HepG2 (cell line): ENCODE data around the gene DYTN. TPM values are rescaled to one million over a fixed set of nuclear protein-coding genes. Genes with fewer than 3 reads are reported as not detected.

Experiments used
- ATAC-seq: fragments of 200-7000 bp; cut with Tn5 transposase; 3 replicates; pipeline ENCODE4 v1.9.1; 2020; ENCODE audit warnings: mild to moderate bottlenecking, moderate library complexity
- BruUV-seq: library from RNA; stranded (reverse); fragments of 400-500 nt; replicated peaks from 2 replicates; lab custom pipeline; 2021; lab: Mats Ljungman, UMichigan
- CTCF ChIA-PET: fragments of 300-600 bp; formaldehyde crosslinking; extraction: SDS; loops from one replicate; lab custom pipeline; 2021; ENCODE audit warnings: low total read pairs, inconsistent platforms, low intra/inter-chr PET ratio; lab: Yijun Ruan, JAX
- POLR2A ChIA-PET: fragments of 350-600 bp; sonication (Branson Sonifier 250); formaldehyde crosslinking; loops from one replicate; lab custom pipeline; 2020; ENCODE audit warnings: antibody characterized with exemption, inconsistent platforms; lab: Yijun Ruan, JAX
- DNase-seq: peaks from one replicate; pipeline ENCODE4 v3.0.0-alpha.2; 2015; ENCODE audit warnings: low spot score
- FAIRE-seq: peaks from 3 replicates; lab custom pipeline; 2011; peaks lifted over from hg19 to GRCh38; lab: Jason Lieb, UNC
- H2AFZ ChIP-seq: one replicate; pipeline ENCODE4 v1.6.1; 2011; ENCODE audit warnings: low read length, inconsistent platforms
- H3K27ac ChIP-seq: fragments of 300-600 bp; 3 replicates; pipeline ENCODE4 v1.8.0; 2011; ENCODE audit warnings: mixed run types, mild to moderate bottlenecking, mixed read lengths, low read length, inconsistent platforms; ENCODE audit not compliant: insufficient read depth; ENCODE audit errors: extremely low read length
- H3K27me3 ChIP-seq, 2 experiments: fragments of 200-600 bp in 1 of 2; 2 replicates in 1 of 2; 3 replicates in 1 of 2; pipeline versions ENCODE4 v1.6.0 to v1.8.0; 2011; ENCODE audit warnings: low read length in 2 of 2, mild to moderate bottlenecking in 2 of 2, moderate library complexity in 2 of 2, inconsistent platforms in 1 of 2; ENCODE audit not compliant: insufficient read depth in 2 of 2, control insufficient read depth in 1 of 2
- H3K36me3 ChIP-seq, 2 experiments: fragments of 200-600 bp in 1 of 2; replicated peaks in 1 of 2; 2 replicates in 1 of 2; 3 replicates in 1 of 2; pipeline versions ENCODE4 v1.5.1 to v1.8.0; 2011; ENCODE audit warnings: low read length in 2 of 2, inconsistent platforms in 1 of 2; ENCODE audit not compliant: insufficient read depth in 2 of 2, control insufficient read depth in 1 of 2
- H3K4me1 ChIP-seq: 2 replicates; pipeline ENCODE4 v1.5.1; 2012; ENCODE audit warnings: low read length, inconsistent platforms; ENCODE audit not compliant: insufficient read depth
- H3K4me2 ChIP-seq: 2 replicates; pipeline ENCODE4 v1.6.0; 2011; ENCODE audit warnings: low read depth, low read length, inconsistent platforms
- H3K4me3 ChIP-seq, 3 experiments: fragments of 200-600 bp in 1 of 3; sonication (generic), shearing (Covaris generic) in 1 of 3; replicated peaks in 1 of 3; 2 replicates each; pipeline ENCODE4 v1.5.1; 2011 to 2016; ENCODE audit warnings: low read length in 3 of 3, inconsistent platforms in 2 of 3, low read depth in 2 of 3, mild to moderate bottlenecking in 2 of 3, control low read depth in 1 of 3, mixed read lengths in 1 of 3; ENCODE audit not compliant: insufficient read depth in 1 of 3
- H3K79me2 ChIP-seq: one replicate; pipeline ENCODE4 v1.6.1; 2011; ENCODE audit warnings: low read length, inconsistent platforms; ENCODE audit not compliant: insufficient read depth
- H3K9ac ChIP-seq: 2 replicates; pipeline ENCODE4 v1.6.0; 2011; ENCODE audit warnings: mild to moderate bottlenecking, low read depth, low read length, inconsistent platforms; ENCODE audit not compliant: insufficient read depth
- H3K9me3 ChIP-seq: 2 replicates; pipeline ENCODE4 v1.5.1; 2012; ENCODE audit warnings: mild to moderate bottlenecking, low read length
- H4K20me1 ChIP-seq: 2 replicates; pipeline ENCODE4 v1.6.0; 2011; ENCODE audit warnings: inconsistent platforms, mild to moderate bottlenecking, low read length, moderate library complexity; ENCODE audit not compliant: insufficient read depth
- CC2D1A ChIP-seq: sonication (generic); formaldehyde crosslinking; IDR thresholded peaks from 2 replicates; pipeline ENCODE4 v1.8.1; 2023; ENCODE audit warnings: mild to moderate bottlenecking, missing genetic modification reagents
- MAF1 ChIP-seq: sonication (generic); formaldehyde crosslinking; IDR thresholded peaks from 2 replicates; pipeline ENCODE4 v1.5.0; 2020; ENCODE audit warnings: missing genetic modification reagents, borderline replicate concordance
- MXD3 ChIP-seq: IDR thresholded peaks from 2 replicates; pipeline ENCODE4 v1.6.1; 2016; ENCODE audit warnings: mild to moderate bottlenecking, missing biosample characterization, missing genetic modification reagents
- NCOA5 ChIP-seq: sonication (generic); formaldehyde crosslinking; IDR thresholded peaks from 2 replicates; pipeline ENCODE4 v1.4.0; 2020; ENCODE audit warnings: missing genetic modification reagents
- NR1H2 ChIP-seq: sonication (generic); formaldehyde crosslinking; IDR thresholded peaks from 2 replicates; pipeline ENCODE4 v1.8.1; 2022; ENCODE audit warnings: low read depth, missing genetic modification reagents, borderline replicate concordance
- THAP9 ChIP-seq: sonication (generic); formaldehyde crosslinking; IDR thresholded peaks from 2 replicates; pipeline ENCODE4; 2020; ENCODE audit warnings: missing genetic modification reagents, mild to moderate bottlenecking, borderline replicate concordance
- ZEB1 ChIP-seq: IDR thresholded peaks from 2 replicates; pipeline ENCODE4 v1.6.1; 2012; ENCODE audit warnings: mild to moderate bottlenecking, low read depth, inconsistent platforms; ENCODE audit not compliant: insufficient replicate concordance
- ZFP1 ChIP-seq: IDR thresholded peaks from 2 replicates; pipeline ENCODE4 v1.6.1; 2016
- ZNF205 ChIP-seq: IDR thresholded peaks from 2 replicates; pipeline ENCODE4 v1.6.1; 2018; ENCODE audit warnings: missing biosample characterization, missing genetic modification reagents
- ZNF530 ChIP-seq: sonication (generic); formaldehyde crosslinking; IDR thresholded peaks from 2 replicates; pipeline ENCODE4 v1.5.0; 2020; ENCODE audit warnings: low read depth, mild to moderate bottlenecking, missing genetic modification reagents
- ZNF660 ChIP-seq: sonication (generic); formaldehyde crosslinking; IDR thresholded peaks from 2 replicates; pipeline ENCODE4 v1.5.1; 2020; ENCODE audit warnings: mild to moderate bottlenecking, low read depth, missing genetic modification reagents, borderline replicate concordance
- WGBS: methylation state at CpG from one replicate; pipeline ENCODE4 v1.1.6; 2017; ENCODE audit warnings: low lambda C conversion rate; 5-methylcytosine and 5-hydroxymethylcytosine counted together
- in situ Hi-C: cut with HindIII; loops from 2 replicates; pipeline ENCODE4 v1.10.0; 2017; ENCODE audit warnings: low pct_unique_long_range_greater_than_20kb; ENCODE audit not compliant: extremely low pct_ligation_motif_present
- intact Hi-C: fragments of 100-400 bp; cut with micrococcal nuclease; formaldehyde crosslinking; loops from one replicate; pipeline ENCODE4 v1.10.0; 2022; ENCODE audit not compliant: unreplicated experiment
- polyA plus RNA-seq, 8 experiments: library from polyadenylated mRNA; depleted of rRNA in 3 of 8; stranded (reverse) in 7 of 8; unstranded in 1 of 8; fragments of >200 nt; fragmentation: Illumina TruSeq in 4 of 8; extraction: Trizol in 4 of 8; gene quantifications; 2 replicates each; pipeline versions ENCODE4 v1.2.1 to v1.2.3, GENCODE V29; 2011 to 2016; ENCODE audit warnings: low read depth in 4 of 8, missing spikeins in 1 of 8, mixed read lengths in 1 of 8; ENCODE audit not compliant: insufficient read depth in 1 of 8
- total RNA-seq, 5 experiments: library from RNA; depleted of rRNA; stranded (reverse); fragments of >200 nt; fragmentation: Illumina TruSeq; extraction: Trizol; gene quantifications; 2 replicates each; pipeline ENCODE4 v1.2.3, GENCODE V29; 2016; ENCODE audit warnings: low read depth in 1 of 5

Gene DYTN
- total and polyA plus RNA-seq, 2 of the 13 experiments (the other 11 are each of a cell fraction or from before 2014, with no cell fraction given), result not detected

GRCh38 chr2:206698811-206699210, 19.4 kb downstream of the DYTN start:
- ChIA-PET POLR2A (no interaction called here), CTCF (no interaction called here)
- TF ChIP-seq NCOA5 (CRISPR knock-in tag) (no peak), ZNF660 (CRISPR knock-in tag) (no peak), ZFP1 (CRISPR knock-in tag) (no peak), NR1H2 (CRISPR knock-in tag) (no peak), MXD3 (CRISPR knock-in tag) (no peak), THAP9 (CRISPR knock-in tag) (no peak), MAF1 (CRISPR knock-in tag) (no peak), CC2D1A (CRISPR knock-in tag) (no peak), ZNF530 (no peak), ZNF205 (no peak), ZEB1 (no peak)
- Histone ChIP-seq H3K4me1 (no peaks in the 10 kb centered on the region), H3K79me2 (no peaks in the 10 kb centered on the region), H4K20me1 (no peaks in the 10 kb centered on the region), H3K4me2 (no peak overlapping the region), H3K27ac (no peak overlapping the region), H3K9ac (no peak overlapping the region), H2AFZ (no peak overlapping the region), H3K9me3 (no peaks in the 10 kb centered on the region), H3K4me3 (no peak overlapping the region), H3K27me3 (peaks cover 0 to 13% of the 10 kb centered on the region in 2 experiments; a peak in 1 of 5 replicates), H3K36me3 (no peaks in the 10 kb centered on the region)
- no TSS peak for BruUV-seq
- WGBS, result 15% methylated on average over 3 of the region's 3 CpGs
- DNase-seq (no peak), FAIRE-seq (no peak), ATAC-seq (no peak)
- intact Hi-C loops (no loop called here), in situ Hi-C loops (loop anchor here (10.0 kb wide), 1 partner anchor 286 kb away; no protein-coding TSS in a partner anchor)
